Kidney (tissue), 14 donors: ENCODE measurements around the gene CACNA1E. TPM values are rescaled to one million over a fixed set of nuclear protein-coding genes. Genes with fewer than 3 reads are reported as not detected.

Source experiments
- DNase-seq, 5 donors: peaks; one replicate each; pipeline ENCODE4 v3.0.0-alpha.2; 2013 to 2020
- FAIRE-seq: peaks from 2 replicates; lab custom pipeline; 2012; peaks lifted over from hg19 to GRCh38; lab: Jason Lieb, UNC
- H3K27ac ChIP-seq, 2 donors: one replicate each; pipeline ENCODE4 v1.7.0; 2013; ENCODE audit warnings: low read depth in 2 of 2, low read length in 2 of 2, inconsistent platforms in 1 of 2
- H3K27me3 ChIP-seq: one replicate; pipeline ENCODE4 v1.7.1; 2013; ENCODE audit warnings: low read length, inconsistent platforms; ENCODE audit not compliant: control insufficient read depth, insufficient read depth
- H3K36me3 ChIP-seq, 3 donors: one replicate each; pipeline versions ENCODE4 v1.7.0 to v1.7.1; 2013; ENCODE audit warnings: low read length in 3 of 3, control low read depth in 1 of 3, inconsistent platforms in 1 of 3; ENCODE audit not compliant: insufficient read depth in 3 of 3, control insufficient read depth in 2 of 3
- H3K4me1 ChIP-seq, 3 donors: one replicate each; pipeline versions ENCODE4 v1.7.0 to v1.7.1; 2013; ENCODE audit warnings: low read length in 3 of 3, inconsistent platforms in 1 of 3, low read depth in 1 of 3; ENCODE audit not compliant: control insufficient read depth in 2 of 3, insufficient read depth in 2 of 3
- H3K4me3 ChIP-seq, 3 donors: one replicate each; pipeline versions ENCODE4 v1.7.0 to v1.8.1; 2013; ENCODE audit warnings: low read length in 3 of 3, control low read depth in 1 of 3, inconsistent platforms in 1 of 3
- H3K9ac ChIP-seq, 3 donors: one replicate each; pipeline versions ENCODE4 v1.7.0 to v1.7.1; 2013; ENCODE audit warnings: low read length in 3 of 3, control low read depth in 1 of 3, inconsistent platforms in 1 of 3
- H3K9me3 ChIP-seq, 3 donors: one replicate each; pipeline versions ENCODE4 v1.7.0 to v1.7.1; 2013; ENCODE audit warnings: low read length in 3 of 3, control low read depth in 1 of 3, inconsistent platforms in 1 of 3; ENCODE audit not compliant: control insufficient read depth in 2 of 3, insufficient read depth in 1 of 3
- CTCF ChIP-seq: IDR thresholded peaks from 3 replicates; pipeline ENCODE4 v1.5.1; 2012; ENCODE audit warnings: mild to moderate bottlenecking, moderate library complexity, borderline replicate concordance; ENCODE audit not compliant: insufficient read depth; ENCODE audit errors: extremely low read depth
- intact Hi-C: fragments of 100-400 bp; cut with DNase I; formaldehyde crosslinking; loops from one replicate; pipeline ENCODE4 v1.11.1; 2022
- polyA plus RNA-seq: library from polyadenylated mRNA; stranded (reverse); fragments of 350-450 nt; fragmentation: Illumina TruSeq; extraction: RNeasy Lipid Tissue Mini Kit (QIAGEN cat#74804); gene quantifications from one replicate; pipeline ENCODE4 v1.2.3, GENCODE V29; 2014; ENCODE audit warnings: low read depth, low replicate concordance; ENCODE audit not compliant: insufficient read depth
- total RNA-seq: library from RNA; stranded (reverse); fragmentation: NEBNext Ultra II Directional; extraction: Animal tissue kit (Norgen Biotek cat#: 25700); gene quantifications from one replicate; pipeline ENCODE4 v1.2.1, GENCODE V29; 2021
- donor health status: control.
- donor health status: control.
- donor health status: control.
- donor health status: control.
- donor health status: control.
- donor health status: DM: yes; HTN: yes; CAD: no.
- donor health status: Normal renal cell carcinoma (clear cell type).

CACNA1E gene
- total and polyA plus RNA-seq, 2 donors from 2014 or later: 0.19 TPM

- no peak overlapping the region for H3K4me3 ChIP-seq
- FAIRE-seq (no peak), DNase-seq (no peak)
- intact Hi-C loops: no loop called here
- no peak overlapping the region for H3K27ac ChIP-seq
- H3K36me3 ChIP-seq: no peaks in the 10 kb centered on the region
- no peaks in the 10 kb centered on the region for H3K9me3 ChIP-seq
- H3K27me3 ChIP-seq: no peaks in the 10 kb centered on the region
- H3K9ac ChIP-seq: no peak overlapping the region
- no peak for TF ChIP-seq CTCF
- H3K4me1 ChIP-seq: no peaks in the 10 kb centered on the region
Observed at GRCh38 chr1:181635110-181635509, 151.8 kb downstream of the CACNA1E start.

GRCh38 chr1:181637998-181638397 is 154.7 kb downstream of the CACNA1E start:
- intact Hi-C loops: no loop called here
- H3K4me3 ChIP-seq: no peak overlapping the region
- no peaks in the 10 kb centered on the region for H3K27me3 ChIP-seq
- DNase-seq: no peak
- H3K36me3 ChIP-seq: no peaks in the 10 kb centered on the region
- H3K9me3 ChIP-seq: no peaks in the 10 kb centered on the region
- H3K9ac ChIP-seq: no peak overlapping the region
- TF ChIP-seq CTCF: no peak
- H3K4me1 ChIP-seq: no peaks in the 10 kb centered on the region
- no peak for FAIRE-seq
- no peak overlapping the region for H3K27ac ChIP-seq

GRCh38 chr1:181640956-181641355 is 157.6 kb downstream of the CACNA1E start:
- no peak overlapping the region for H3K9ac ChIP-seq
- intact Hi-C loops: no loop called here
- no peak for FAIRE-seq
- H3K4me3 ChIP-seq: no peak overlapping the region
- H3K36me3 ChIP-seq: no peaks in the 10 kb centered on the region
- no peak for DNase-seq
- H3K4me1 ChIP-seq: no peaks in the 10 kb centered on the region
- H3K9me3 ChIP-seq: no peaks in the 10 kb centered on the region
- no peak for TF ChIP-seq CTCF
- H3K27me3 ChIP-seq: no peaks in the 10 kb centered on the region
- no peak overlapping the region for H3K27ac ChIP-seq

GRCh38 chr1:181643631-181644030 is 160.3 kb downstream of the CACNA1E start:
- H3K9me3 ChIP-seq: no peaks in the 10 kb centered on the region
- intact Hi-C loops: no loop called here
- no peak for TF ChIP-seq CTCF
- FAIRE-seq (no peak), DNase-seq (no peak)
- no peak overlapping the region for H3K27ac ChIP-seq
- no peak overlapping the region for H3K9ac ChIP-seq
- no peak overlapping the region for H3K4me3 ChIP-seq
- H3K4me1 ChIP-seq: no peaks in the 10 kb centered on the region
- H3K27me3 ChIP-seq: no peaks in the 10 kb centered on the region
- H3K36me3 ChIP-seq: no peaks in the 10 kb centered on the region
